PFSK-1 (cell line): ENCODE results near the gene ATP6V1G2.

Experiments
- FOXP2 ChIP-seq: optimal IDR thresholded peaks from 2 replicates; pipeline ENCODE3; 2011; ENCODE audit warnings: borderline replicate concordance, control low read depth, inconsistent platforms; ENCODE audit not compliant: insufficient read depth; ENCODE audit errors: extremely low read length, extremely low read depth
- POLR2AphosphoS5 ChIP-seq: IDR thresholded peaks from 2 replicates; pipeline ENCODE4 v1.6.1; 2012; ENCODE audit warnings: low read depth, mild to moderate bottlenecking, control low read depth, low read length, moderate library complexity
- REST ChIP-seq, 2 experiments: IDR thresholded peaks; 2 replicates each; pipeline versions ENCODE4 v1.6.1 to v1.8.0; 2011 to 2012; ENCODE audit warnings: low read depth in 2 of 2, low read length in 2 of 2, control low read depth in 1 of 2, inconsistent platforms in 1 of 2, mild to moderate bottlenecking in 1 of 2, moderate library complexity in 1 of 2; ENCODE audit not compliant: insufficient read depth in 1 of 2
- SIN3A ChIP-seq: IDR thresholded peaks from 2 replicates; pipeline ENCODE4 v1.6.1; 2012; ENCODE audit warnings: mild to moderate bottlenecking, low read length, moderate library complexity, borderline replicate concordance; ENCODE audit not compliant: insufficient read depth
- TAF1 ChIP-seq: IDR thresholded peaks from 2 replicates; pipeline ENCODE4 v1.6.1; 2012; ENCODE audit warnings: low read length, control low read depth, borderline replicate concordance; ENCODE audit not compliant: insufficient read depth

The ATP6V1G2 gene

GRCh38 chr6:31557443-31558317, 11.3 kb upstream of the ATP6V1G2 start:
- TF ChIP-seq SIN3A (no peak), POLR2AphosphoS5 (no peak), TAF1 (no peak), FOXP2 (no peak), REST (IDR thresholded peaks at IDR 0.05; ENCODE audit: insufficient read depth in 1 of 2, low read depth in 2 of 2, low read length in 2 of 2) (no peak)

GRCh38 chr6:31556307-31556706, 9.9 kb upstream of the ATP6V1G2 start:
- TF ChIP-seq REST (IDR thresholded peaks at IDR 0.05; ENCODE audit: insufficient read depth in 1 of 2, low read depth in 2 of 2, low read length in 2 of 2) (no peak), FOXP2 (no peak), SIN3A (no peak), TAF1 (no peak), POLR2AphosphoS5 (no peak)

GRCh38 chr6:31548544-31548873, 2.1 kb upstream of the ATP6V1G2 start:
- TF ChIP-seq POLR2AphosphoS5: no peak
- TF ChIP-seq FOXP2: no peak
- no peak for TF ChIP-seq TAF1
- no peak for TF ChIP-seq REST (IDR thresholded peaks at IDR 0.05; ENCODE audit: insufficient read depth in 1 of 2, low read depth in 2 of 2, low read length in 2 of 2)
- no peak for TF ChIP-seq SIN3A

GRCh38 chr6:31547727-31548543, 1.5 kb upstream of the ATP6V1G2 start:
- TF ChIP-seq SIN3A: no peak
- TF ChIP-seq TAF1: no peak
- TF ChIP-seq FOXP2: no peak
- no peak for TF ChIP-seq POLR2AphosphoS5
- TF ChIP-seq REST (IDR thresholded peaks at IDR 0.05; ENCODE audit: insufficient read depth in 1 of 2, low read depth in 2 of 2, low read length in 2 of 2): no peak
